HG03066 (cell line): ENCODE measurements around the gene RASSF4.

Experiments
- ATAC-seq: cut with Tn5 transposase; IDR thresholded peaks from one replicate; pipeline ENCODE4 v1.9.1; 2021; ENCODE audit warnings: low read depth; ENCODE audit not compliant: unreplicated experiment

Gene RASSF4

GRCh38 chr10:44974082-44974627, 14.6 kb downstream of the RASSF4 start:
- ATAC-seq = no peak

DNA sequence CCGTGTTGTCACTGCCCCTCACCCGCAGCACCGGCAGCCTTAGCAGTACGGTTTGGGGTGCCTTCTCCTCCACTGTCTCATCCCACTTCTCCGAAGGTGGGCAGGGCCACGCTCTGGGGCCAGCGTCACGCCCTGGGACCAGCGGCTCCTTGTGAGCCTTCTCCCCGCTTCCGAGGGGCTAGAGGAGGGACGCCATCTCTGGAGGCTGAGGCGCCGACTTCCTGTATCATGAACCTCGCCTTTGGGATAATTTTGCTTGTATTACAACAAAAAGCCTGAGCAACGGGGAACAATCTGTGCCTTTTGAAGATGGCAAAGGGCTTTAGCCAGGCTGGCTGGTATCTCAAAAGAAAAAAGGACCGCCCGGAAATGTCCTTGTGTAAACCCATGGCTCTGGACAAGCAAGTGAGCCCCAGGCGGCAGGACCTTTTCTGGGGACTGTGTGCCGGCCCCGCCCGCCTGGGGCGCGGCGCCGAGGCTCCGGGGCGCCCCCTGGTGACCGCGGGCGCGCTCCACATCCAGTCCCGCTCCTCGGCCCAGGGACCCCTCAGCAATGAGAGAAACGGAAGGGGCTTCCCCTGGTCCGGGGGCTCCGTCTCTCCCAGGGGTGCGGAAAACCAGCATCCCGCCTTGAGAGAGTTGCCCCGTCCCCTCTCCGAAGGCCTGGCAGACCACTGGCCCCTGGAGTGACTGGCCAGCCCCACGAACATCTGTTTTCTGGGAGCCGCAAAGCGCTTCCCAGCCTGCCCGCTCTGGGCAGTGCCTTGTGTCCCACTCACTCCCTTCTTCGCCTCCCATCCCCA, 15.2 kb downstream of the RASSF4 start:
- peak; percentile 60 for ATAC-seq

- ATAC-seq = no peak
Observed at GRCh38 chr10:44975431-44976331, 16.1 kb downstream of the RASSF4 start.

GRCh38 chr10:44976352-44977198, 17.0 kb downstream of the RASSF4 start:
- ATAC-seq = no peak

DNA sequence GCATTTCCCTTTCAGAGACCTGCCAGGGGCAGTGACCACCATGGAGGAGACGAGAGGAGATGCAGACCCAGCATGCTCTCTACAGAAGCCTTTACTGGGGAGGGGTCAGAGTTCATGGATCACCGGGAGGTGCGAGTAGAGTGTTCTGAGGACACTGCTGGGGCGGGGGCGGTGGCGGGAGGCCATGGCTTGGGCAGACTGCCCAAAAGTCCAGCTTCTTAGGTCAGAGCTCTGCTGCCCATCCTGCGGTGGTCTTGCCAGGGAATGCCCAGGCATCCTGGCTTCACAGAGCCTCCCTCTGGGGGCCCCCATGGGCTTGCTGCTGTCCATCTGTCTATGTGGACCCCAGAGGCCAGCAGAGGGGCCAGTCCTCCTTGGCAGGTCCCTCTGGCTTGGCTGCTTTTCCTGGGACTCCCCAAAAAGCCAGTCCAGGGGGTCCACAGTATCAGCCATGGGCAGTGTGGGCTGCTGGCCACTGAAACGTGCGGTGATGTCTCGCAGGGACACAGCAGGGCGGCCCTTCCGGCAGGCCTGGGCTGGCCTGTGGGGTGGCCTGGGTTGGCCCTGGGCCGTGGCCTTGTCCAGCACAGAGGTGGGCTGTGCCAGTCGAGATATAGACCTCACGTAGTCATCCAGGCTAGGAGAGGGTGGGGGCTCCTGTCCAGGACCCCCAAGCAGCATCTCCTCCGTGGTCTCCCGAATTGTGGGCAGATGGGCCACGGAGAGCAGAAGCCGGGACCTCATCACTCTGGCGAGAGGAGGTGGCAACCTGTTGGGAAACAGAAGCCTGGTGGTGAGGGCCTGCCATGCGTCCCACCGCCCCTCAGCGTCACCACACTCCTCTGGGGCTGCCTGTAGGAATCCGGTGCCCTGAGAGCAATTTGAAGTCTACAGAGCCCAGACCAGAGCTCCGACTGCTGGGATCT, 17.9 kb downstream of the RASSF4 start:
- no peak for ATAC-seq

DNA sequence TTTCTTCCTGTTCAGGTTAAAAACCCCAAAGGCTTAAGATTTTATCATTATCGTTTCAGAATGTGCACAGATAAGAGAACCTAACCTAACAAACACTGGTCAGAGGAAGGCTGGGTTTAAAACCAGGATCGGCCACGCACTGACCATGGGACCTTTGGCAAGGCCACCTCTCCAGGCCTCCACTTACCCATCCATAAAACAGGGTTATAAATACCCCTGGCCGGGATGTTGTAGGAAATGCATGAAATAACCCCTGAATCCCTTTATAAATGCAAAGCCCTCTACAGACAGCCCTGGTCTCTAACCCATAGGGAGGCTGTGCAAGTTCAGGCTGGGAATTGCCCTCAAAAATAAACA, 18.6 kb downstream of the RASSF4 start:
- no peak for ATAC-seq

GRCh38 chr10:44978570-44979280, 19.1 kb downstream of the RASSF4 start, which contains the start of gene DEPP1:
DEPP1 (minus strand) TSS chr10:44978809; CDS start chr10:44978030, 779 bp downstream.
- ATAC-seq = no peak

DNA sequence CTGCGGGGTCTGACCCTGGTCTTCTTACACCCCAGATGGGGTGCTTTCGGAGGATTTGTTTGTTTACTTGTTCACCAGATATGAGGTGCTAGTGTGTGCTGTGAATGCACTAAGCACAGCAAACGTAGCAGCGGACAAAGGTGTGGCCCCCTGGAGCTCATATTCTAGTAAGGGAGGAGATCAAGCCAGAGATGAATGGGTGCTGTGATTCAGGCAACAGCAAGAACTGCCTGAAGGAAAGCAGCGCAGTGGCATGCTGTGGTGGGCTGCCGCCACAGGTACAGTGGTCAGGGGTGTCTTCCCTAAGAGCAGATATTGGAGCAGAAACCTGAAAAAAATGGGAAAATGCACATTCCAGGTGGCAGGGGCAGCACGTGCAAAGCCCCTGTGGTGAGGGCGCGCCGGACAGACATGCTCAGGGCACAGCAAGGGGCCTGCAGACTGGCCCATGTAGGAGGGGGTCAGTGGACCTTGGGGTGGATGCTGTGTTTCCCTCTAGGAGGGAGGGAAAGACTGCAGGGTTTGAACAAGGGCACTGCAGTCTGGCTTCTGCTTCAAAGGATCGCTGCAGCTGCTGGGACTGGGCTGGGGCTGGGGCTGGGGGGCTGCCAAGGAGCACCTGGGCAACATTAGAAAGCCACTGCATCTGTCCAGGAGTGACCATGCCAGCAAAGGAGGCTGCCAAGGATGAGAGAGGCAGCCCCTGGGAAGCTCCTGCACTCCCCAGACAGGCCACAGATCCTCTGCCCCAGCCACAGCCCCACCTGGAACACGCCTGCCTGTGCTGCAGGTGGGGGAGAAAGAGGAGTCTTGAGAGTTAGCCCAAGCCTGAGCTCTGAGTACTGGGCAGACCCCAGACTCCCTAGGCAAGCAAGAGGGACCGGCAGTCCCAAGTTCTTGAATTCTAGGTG, 19.9 kb downstream of the RASSF4 start:
- ATAC-seq = no peak

DNA sequence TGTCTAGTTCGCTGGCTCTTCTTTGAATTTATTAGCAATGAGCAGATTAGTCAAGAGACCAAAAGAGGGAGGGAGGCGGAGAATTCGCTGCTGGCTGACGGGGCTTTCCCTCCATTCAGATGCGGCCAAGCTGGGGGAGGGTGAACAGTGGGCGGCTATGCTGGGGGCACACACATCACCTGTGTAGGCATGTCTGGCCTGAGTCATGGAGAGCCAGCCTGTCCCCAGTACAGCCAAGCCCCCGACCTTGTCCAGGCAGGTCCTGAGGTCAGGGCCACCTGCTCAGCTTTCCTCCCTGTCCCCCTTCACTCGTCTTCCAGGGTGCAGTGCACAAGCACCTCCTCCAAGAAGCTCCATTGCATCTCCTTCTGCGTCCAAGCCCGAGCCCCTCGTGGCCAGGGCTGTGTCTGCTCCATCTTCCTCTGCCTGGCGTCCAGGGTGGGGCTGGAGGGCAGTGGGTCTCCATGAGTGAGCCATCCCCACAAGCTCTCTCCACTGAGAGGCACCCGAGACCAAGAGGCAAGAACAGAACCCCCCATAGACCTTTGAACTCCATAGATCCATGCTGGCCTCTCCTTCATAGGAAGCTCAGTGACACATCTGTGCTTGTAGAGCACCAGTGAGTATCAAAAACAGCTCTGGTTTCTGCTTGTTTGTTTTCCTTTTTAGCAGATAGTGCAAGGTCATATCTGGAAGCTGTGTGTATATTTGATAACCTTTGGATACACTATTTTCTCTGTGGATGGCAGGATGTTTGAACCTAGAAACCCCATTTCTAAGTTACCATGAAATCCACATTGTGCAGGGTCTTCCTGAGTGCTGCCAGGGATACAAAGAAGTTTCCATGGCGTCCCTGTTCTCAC, 20.9 kb downstream of the RASSF4 start:
- no peak for ATAC-seq

DNA sequence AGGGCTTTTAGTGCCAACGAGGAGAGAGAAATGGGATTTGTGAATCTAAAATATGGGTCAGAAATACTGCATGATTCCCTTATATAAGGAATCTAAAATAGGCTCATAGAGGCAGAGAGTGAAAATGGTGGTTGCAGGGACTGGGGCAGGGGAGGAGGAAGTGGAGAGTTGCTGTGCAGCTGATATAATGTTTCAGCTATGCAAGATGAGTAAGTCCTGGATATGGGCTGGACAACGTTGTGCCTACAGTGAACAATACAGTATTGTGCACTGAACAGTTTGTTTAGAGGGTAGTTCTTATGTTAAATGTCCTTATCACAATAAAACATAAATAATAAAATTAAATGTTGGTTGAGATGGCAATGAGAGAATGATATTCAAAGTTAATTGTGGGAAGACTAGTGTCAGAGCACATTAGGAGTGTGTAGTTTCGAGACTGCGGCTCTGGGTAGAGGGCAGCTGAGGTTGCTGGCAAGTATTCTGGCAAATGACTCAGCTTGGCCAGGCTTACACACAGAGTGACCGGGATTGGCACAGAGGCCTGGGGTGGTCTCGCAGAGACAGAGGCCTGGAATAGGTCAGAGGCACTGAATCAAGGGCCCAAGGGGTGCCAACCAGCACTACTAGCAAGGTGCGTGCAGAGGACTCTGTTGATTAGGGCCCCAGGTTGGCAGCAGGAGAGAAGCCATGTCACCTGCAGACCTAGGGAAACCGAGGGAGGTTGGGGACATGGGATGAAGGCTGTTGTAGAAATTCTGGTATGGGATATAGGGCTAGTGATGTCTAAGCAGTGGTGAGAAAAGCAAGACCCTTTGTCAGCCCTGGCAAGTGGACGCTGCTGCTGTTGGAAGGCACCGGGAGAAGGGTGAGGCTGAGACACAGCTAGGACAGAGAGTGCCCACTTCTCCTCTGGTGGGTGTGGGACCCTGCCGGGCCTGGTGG, 21.8 kb downstream of the RASSF4 start:
- ATAC-seq = peak; percentile 39

DNA sequence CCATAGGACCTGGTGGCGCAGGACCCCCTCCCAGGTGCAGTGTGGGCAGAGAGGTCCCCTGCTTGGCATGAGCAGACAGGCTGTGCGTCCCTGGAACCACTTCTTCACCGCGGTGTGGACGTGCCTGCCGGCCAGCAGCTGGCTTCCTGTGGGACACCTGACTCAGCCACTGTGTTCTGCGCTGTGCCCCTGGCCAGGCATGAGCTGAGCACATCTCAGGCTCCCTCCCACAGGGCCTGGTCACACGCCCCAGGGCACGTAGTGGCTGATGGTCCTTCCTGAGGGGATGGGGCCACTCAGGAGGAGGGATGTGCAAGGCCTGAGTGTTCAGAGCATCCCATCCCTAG, 22.5 kb downstream of the RASSF4 start:
- ATAC-seq = no peak

GRCh38 chr10:44982496-44982895, 22.9 kb downstream of the RASSF4 start:
- ATAC-seq = no peak

GRCh38 chr10:44983066-44983894, 23.7 kb downstream of the RASSF4 start:
- ATAC-seq = no peak

DNA sequence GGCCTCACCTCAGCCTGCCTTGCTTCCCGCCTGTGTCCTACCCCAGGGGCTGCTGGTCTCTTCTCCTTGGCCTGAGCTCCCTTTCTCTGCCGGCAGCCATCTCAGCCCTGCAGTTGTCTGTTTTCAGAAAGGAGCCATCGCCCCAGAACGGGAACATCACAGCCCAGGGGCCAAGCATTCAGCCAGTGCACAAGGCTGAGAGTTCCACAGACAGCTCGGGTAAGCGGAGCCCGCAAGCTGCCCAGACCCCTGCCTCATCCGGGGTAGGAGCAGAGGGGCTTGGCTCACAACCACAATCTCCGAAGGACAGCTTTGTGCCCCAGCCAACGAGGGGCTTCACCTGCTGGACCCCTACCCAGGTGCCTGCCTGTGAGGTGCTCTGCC, 24.3 kb downstream of the RASSF4 start:
- ATAC-seq = no peak

DNA sequence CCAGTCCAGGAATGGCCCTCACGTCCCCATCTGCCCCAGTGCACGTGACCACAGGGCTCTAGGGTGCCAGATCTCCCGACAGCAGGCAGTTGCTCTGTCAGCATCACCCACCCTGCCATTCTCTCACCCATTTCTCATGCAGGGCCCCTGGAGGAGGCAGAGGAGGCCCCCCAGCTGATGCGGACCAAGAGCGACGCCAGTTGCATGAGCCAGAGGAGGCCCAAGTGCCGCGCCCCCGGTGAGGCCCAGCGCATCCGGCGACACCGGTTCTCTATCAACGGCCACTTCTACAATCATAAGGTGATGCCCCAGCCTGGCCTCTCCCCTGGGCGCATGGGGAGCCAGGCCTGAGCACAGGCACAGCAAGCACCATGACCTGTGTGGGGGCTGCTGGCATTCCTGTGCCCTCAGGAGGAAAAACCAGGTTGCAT, 25.1 kb downstream of the RASSF4 start:
- no peak for ATAC-seq
